ENCODE data around the gene ALOX5. TPM values are rescaled to one million over a fixed set of nuclear protein-coding genes. Genes with fewer than 3 reads are reported as not detected.

ALOX5 gene
- total and polyA plus RNA-seq, 2 of the 4 experiments (the other 2 are of a cell fraction): not detected

DNA sequence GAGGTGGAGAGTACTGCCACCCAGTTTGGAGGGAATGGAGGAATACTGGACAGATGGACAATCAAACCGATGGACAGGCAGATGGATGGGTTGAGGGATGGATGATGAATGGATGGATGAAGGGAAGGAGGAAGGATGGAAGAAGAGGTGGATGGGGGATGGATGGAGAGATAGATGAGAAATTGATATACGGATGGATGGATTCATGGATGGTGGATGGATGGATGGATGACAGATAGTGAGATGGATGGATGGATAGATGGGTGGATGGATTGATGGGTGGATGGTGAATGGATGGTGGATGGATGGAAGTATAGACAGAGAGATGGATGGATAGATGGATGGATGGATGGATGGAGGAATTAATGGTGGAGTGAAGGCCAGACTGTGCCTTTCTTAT, 42.6 kb downstream of the ALOX5 start:
- TF ChIP-seq RCOR1 (IDR thresholded peaks at IDR 0.05; ENCODE audit: insufficient replicate concordance, low read length) (no peak), MAZ (IDR thresholded peaks at IDR 0.05; ENCODE audit: borderline replicate concordance, low read depth, low read length) (no peak)
- Histone ChIP-seq H3K4me3 (ENCODE audit: insufficient read depth, low read depth, low read length) (no peak overlapping the region), H4K91ac (ENCODE audit: insufficient read depth, low read depth, low read length) (no peak overlapping the region), H2BK5ac (ENCODE audit: low read depth, low read length, poor library complexity, severe bottlenecking) (no peak overlapping the region), H3K9me1 (ENCODE audit: insufficient read depth, low read length) (no peaks in the 10 kb centered on the region), H3K18ac (ENCODE audit: low read depth, low read length) (no peak overlapping the region), H3K9me3 (ENCODE audit: control insufficient read depth, insufficient read depth, low read length) (no peaks in the 10 kb centered on the region), H4K20me1 (ENCODE audit: insufficient read depth, low read length) (no peaks in the 10 kb centered on the region), H4K5ac (ENCODE audit: low read depth, low read length) (no peak overlapping the region), H3K27me3 (ENCODE audit: control insufficient read depth, insufficient read depth, low read length) (peaks cover 24% of the 10 kb centered on the region), H2BK120ac (ENCODE audit: low read depth, low read length) (no peak overlapping the region), H3K36me3 (ENCODE audit: control insufficient read depth, insufficient read depth, low read length) (no peaks in the 10 kb centered on the region), H4K8ac (ENCODE audit: low read depth in 2 of 2, low read length in 2 of 2) (no peak overlapping the region), H2AK5ac (ENCODE audit: low read depth, low read length) (no peak overlapping the region), H2BK20ac (ENCODE audit: low read depth, low read length) (no peak overlapping the region), H3K56ac (ENCODE audit: extremely low read depth, insufficient read depth, low read length) (no peak overlapping the region), H3K79me1 (ENCODE audit: low read depth in 1 of 2, low read length in 2 of 2) (no peaks in the 10 kb centered on the region), H3K4me2 (ENCODE audit: low read depth, low read length) (no peak overlapping the region), H3K4ac (ENCODE audit: low read depth, low read length) (no peak overlapping the region), H2BK15ac (ENCODE audit: low read depth, low read length) (no peak overlapping the region), H3K23ac (ENCODE audit: low read depth, low read length) (no peak overlapping the region), H2AFZ (replicated peaks; ENCODE audit: low read length, poor library complexity) (no peak overlapping the region), H3K27ac (ENCODE audit: insufficient read depth, low read length) (no peak overlapping the region), H2AK9ac (replicated peaks; ENCODE audit: low read depth, low read length, poor library complexity) (no peak overlapping the region), H3K14ac (replicated peaks; ENCODE audit: low read depth, low read length) (no peak overlapping the region), H3K4me1 (ENCODE audit: control insufficient read depth, insufficient read depth, low read length) (peaks cover 2% of the 10 kb centered on the region; the same call in 1 of the 2 replicates), H3K9ac (ENCODE audit: low read depth, low read length) (no peak overlapping the region)
- ATAC-seq (ENCODE audit: low read depth) (no peak), DNase-seq (no peak)
- intact Hi-C loops (cut with micrococcal nuclease) (no loop called here), dilution Hi-C loops (cut with HindIII; ENCODE audit: low sequenced_read_pairs, unreplicated experiment) (no loop called here), in situ Hi-C loops (cut with MboI; ENCODE audit: low sequenced_read_pairs) (no loop called here)
- no TSS peak for BruUV-seq (replicated peaks)
- WGBS, 2 experiments (ENCODE audit: extremely low coverage in 2 of 2, insufficient read length in 1 of 2): 66 to 100% methylated on average over 1 to 2 of the region's 2 CpGs
- ChIA-PET POLR2A (ENCODE audit: unreplicated experiment) (no interaction called here), CTCF (no interaction called here)

All from IMR-90 (cell line).